Memory B cell (primary cell): Measurements from ENCODE around the gene OR12D3.

Experiments
- ATAC-seq: fragments of 150-1000 bp; cut with Tn5 transposase; 2 replicates; pipeline ENCODE4 v1.10.0; 2021; ENCODE audit warnings: low read depth, mild to moderate bottlenecking, moderate library complexity
- DNase-seq, 2 donors: peaks; one replicate each; pipeline ENCODE4 v3.0.0; 2022; ENCODE audit warnings: low spot score in 2 of 2
- H3K27ac Mint-ChIP-seq: one replicate; pipeline ENCODE4 v1.8.0; 2022; ENCODE audit warnings: mild to moderate bottlenecking, moderate library complexity, mixed read lengths
- H3K27me3 Mint-ChIP-seq: one replicate; pipeline ENCODE4 v1.8.0; 2022; ENCODE audit warnings: mixed read lengths
- H3K36me3 Mint-ChIP-seq: one replicate; pipeline ENCODE4 v1.8.0; 2022; ENCODE audit warnings: mild to moderate bottlenecking, mixed read lengths
- H3K4me1 Mint-ChIP-seq: one replicate; pipeline ENCODE4 v1.8.0; 2022; ENCODE audit warnings: mixed read lengths
- H3K4me3 Mint-ChIP-seq: one replicate; pipeline ENCODE4 v1.8.0; 2022; ENCODE audit warnings: mild to moderate bottlenecking, moderate library complexity, mixed read lengths
- H3K9me3 Mint-ChIP-seq: one replicate; pipeline ENCODE4 v1.8.0; 2022; ENCODE audit warnings: mixed read lengths

Gene OR12D3

GRCh38 chr6:29336269-29336668, 38.8 kb downstream of the OR12D3 start:
- Mint-ChIP-seq H3K9me3 (no peaks in the 10 kb centered on the region), H3K27me3 (peaks cover 3% of the 10 kb centered on the region)

DNA sequence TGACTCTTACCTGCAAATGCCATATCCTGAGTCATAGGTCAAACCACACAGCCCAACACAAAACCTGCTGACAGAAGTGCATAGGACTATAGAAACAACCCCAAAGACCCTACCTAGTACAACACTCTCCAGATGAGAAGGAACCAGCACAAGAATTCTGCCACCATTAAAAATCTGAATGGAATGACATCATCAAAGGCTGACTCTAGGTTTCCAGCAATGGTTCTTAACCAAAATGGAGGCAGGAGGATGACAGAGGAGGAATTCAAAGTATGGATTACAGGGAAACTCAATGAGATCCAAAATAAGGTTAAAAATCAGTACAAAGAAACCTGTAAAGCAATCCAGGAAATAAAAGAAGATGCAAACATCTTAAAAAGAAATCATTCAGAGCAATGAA, 42.4 kb downstream of the OR12D3 start:
- Mint-ChIP-seq H3K36me3 (no peaks in the 10 kb centered on the region), H3K9me3 (no peaks in the 10 kb centered on the region), H3K4me3 (no peak overlapping the region), H3K4me1 (no peaks in the 10 kb centered on the region), H3K27ac (no peak overlapping the region), H3K27me3 (peaks cover 6% of the 10 kb centered on the region)
- DNase-seq (no peak), ATAC-seq (no peak)

More at GRCh38 chr6:29336269-29336668, 38.8 kb downstream of the OR12D3 start:
- no peaks in the 10 kb centered on the region for H3K4me1 Mint-ChIP-seq
- H3K36me3 Mint-ChIP-seq = no peaks in the 10 kb centered on the region
- H3K27ac Mint-ChIP-seq = no peak overlapping the region
- DNase-seq = no peak
- no peak overlapping the region for H3K4me3 Mint-ChIP-seq
- ATAC-seq = no peak

GRCh38 chr6:29325777-29326176, 49.3 kb downstream of the OR12D3 start:
- ATAC-seq = no peak
- H3K36me3 Mint-ChIP-seq = no peaks in the 10 kb centered on the region
- no peak overlapping the region for H3K27ac Mint-ChIP-seq
- no peak for DNase-seq
- no peaks in the 10 kb centered on the region for H3K9me3 Mint-ChIP-seq
- H3K4me1 Mint-ChIP-seq = no peaks in the 10 kb centered on the region
- no peak overlapping the region for H3K4me3 Mint-ChIP-seq
- H3K27me3 Mint-ChIP-seq = peaks cover 10% of the 10 kb centered on the region
